CD4-positive, CD25-positive, alpha-beta regulatory T cell (primary cell): Measurements from ENCODE around the gene COQ8A. TPM values are rescaled to one million over a fixed set of nuclear protein-coding genes. Genes with fewer than 3 reads are reported as not detected.

ENCODE experiments used
- ATAC-seq, 2 donors: fragments of 150-1000 bp; cut with Tn5 transposase; one replicate each; pipeline ENCODE4 v1.10.0; 2021; ENCODE audit warnings: low read depth in 2 of 2, moderate number of reproducible peaks in 2 of 2, moderate library complexity in 1 of 2
- DNase-seq, 3 donors: peaks; one replicate each; pipeline versions ENCODE4 v3.0.0 to v3.0.0-alpha.2; 2012 to 2022; ENCODE audit warnings: mixed read lengths in 1 of 3
- H3K27ac ChIP-seq: one replicate; pipeline ENCODE4 v1.7.0; 2013; ENCODE audit warnings: mild to moderate bottlenecking, low read length; ENCODE audit not compliant: insufficient read depth, poor library complexity, severe bottlenecking
- H3K27me3 ChIP-seq: one replicate; pipeline ENCODE4 v1.7.0; 2013; ENCODE audit warnings: low read length; ENCODE audit not compliant: control insufficient read depth, insufficient read depth
- H3K36me3 ChIP-seq: one replicate; pipeline ENCODE4 v1.7.0; 2013; ENCODE audit warnings: mild to moderate bottlenecking, low read length, moderate library complexity; ENCODE audit not compliant: control insufficient read depth, insufficient read depth
- H3K4me1 ChIP-seq: 2 replicates; pipeline ENCODE4 v1.7.0; 2013; ENCODE audit warnings: mild to moderate bottlenecking, low read length; ENCODE audit not compliant: insufficient read depth, control insufficient read depth, poor library complexity, severe bottlenecking
- H3K4me3 ChIP-seq: one replicate; pipeline ENCODE4 v1.7.0; 2013; ENCODE audit warnings: low read depth, mild to moderate bottlenecking, low read length, moderate library complexity
- H3K9me3 ChIP-seq, 2 experiments: 1 replicate in 1 of 2; 2 replicates in 1 of 2; pipeline ENCODE4 v1.7.0; 2013; ENCODE audit warnings: low read length in 2 of 2, mild to moderate bottlenecking in 1 of 2, moderate library complexity in 1 of 2; ENCODE audit not compliant: control insufficient read depth in 2 of 2
- H3K27ac Mint-ChIP-seq, 3 donors: one replicate each; pipeline ENCODE4 v1.8.0; 2020 to 2022; ENCODE audit warnings: mild to moderate bottlenecking in 3 of 3, mixed read lengths in 3 of 3, moderate library complexity in 2 of 3
- H3K27me3 Mint-ChIP-seq: one replicate; pipeline ENCODE4 v1.8.0; 2022; ENCODE audit warnings: mild to moderate bottlenecking, mixed read lengths
- H3K36me3 Mint-ChIP-seq: one replicate; pipeline ENCODE4 v1.8.0; 2020; ENCODE audit warnings: mixed read lengths
- H3K4me1 Mint-ChIP-seq, 4 donors: one replicate each; pipeline ENCODE4 v1.8.0; 2020 to 2022; ENCODE audit warnings: mixed read lengths in 4 of 4, mild to moderate bottlenecking in 1 of 4
- H3K4me3 Mint-ChIP-seq, 4 donors: one replicate each; pipeline ENCODE4 v1.8.0; 2020 to 2022; ENCODE audit warnings: mild to moderate bottlenecking in 4 of 4, mixed read lengths in 4 of 4, moderate library complexity in 3 of 4
- H3K9me3 Mint-ChIP-seq, 7 donors: one replicate each; pipeline ENCODE4 v1.8.0; 2020 to 2022; ENCODE audit warnings: mixed read lengths in 7 of 7, mild to moderate bottlenecking in 3 of 7, moderate library complexity in 2 of 7
- polyA plus RNA-seq, 4 donors: library from polyadenylated mRNA; unstranded; fragments of 300-500 nt; fragmentation: Illumina TruSeq; gene quantifications; one replicate each; pipeline ENCODE4 v1.2.3, GENCODE V29; 2021
- total RNA-seq: library from RNA; stranded (reverse); gene quantifications from one replicate; pipeline ENCODE4 v1.2.3, GENCODE V29; 2022

Gene COQ8A
- total and polyA plus RNA-seq, 5 donors from 2014 or later: 44.1 to 60.1 (median 54.4) TPM

DNA sequence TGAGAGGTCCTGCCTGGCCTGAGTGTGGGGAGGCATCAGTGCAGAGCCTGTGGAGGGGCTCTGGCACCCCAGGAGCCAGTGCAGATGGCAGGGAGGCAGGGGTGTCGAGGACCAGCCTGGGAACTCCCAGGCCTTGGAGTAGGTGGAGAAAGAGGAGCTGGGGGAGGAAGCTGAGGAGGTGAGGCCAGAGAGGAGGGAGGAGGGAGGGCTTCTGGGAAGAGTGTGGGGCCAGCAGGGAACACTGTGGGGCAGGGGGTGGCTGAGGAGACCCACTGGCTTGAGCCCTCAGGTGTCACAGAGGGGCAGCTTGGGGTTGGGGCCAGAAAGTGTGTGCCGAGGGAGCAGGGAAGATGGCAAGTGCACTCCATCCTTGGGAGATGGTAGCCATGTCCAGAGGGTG is 3.8 kb downstream of the COQ8A start:
- no peak for ATAC-seq
- Mint-ChIP-seq H3K4me1 (peaks cover 20 to 91% (median 53%) of the 10 kb centered on the region in 4 donors), H3K9me3 (peaks cover 0 to 3% (median 0%) of the 10 kb centered on the region in 7 donors), H3K27me3 (peaks cover 4% of the 10 kb centered on the region), H3K4me3 (peak overlapping the region in 2 of 4 donors; percentile 38 to 83), H3K36me3 (peaks cover 28% of the 10 kb centered on the region), H3K27ac (peak overlapping the region; percentile 78 to 87 (median 82))
- no peaks in the 10 kb centered on the region for H3K9me3 ChIP-seq
- H3K4me3 ChIP-seq: no peak overlapping the region
- no peak for DNase-seq
- peaks cover 5% of the 10 kb centered on the region for H3K36me3 ChIP-seq
- no peaks in the 10 kb centered on the region for H3K27me3 ChIP-seq
- H3K27ac ChIP-seq: no peak overlapping the region
- H3K4me1 ChIP-seq: peaks cover 35% of the 10 kb centered on the region

DNA sequence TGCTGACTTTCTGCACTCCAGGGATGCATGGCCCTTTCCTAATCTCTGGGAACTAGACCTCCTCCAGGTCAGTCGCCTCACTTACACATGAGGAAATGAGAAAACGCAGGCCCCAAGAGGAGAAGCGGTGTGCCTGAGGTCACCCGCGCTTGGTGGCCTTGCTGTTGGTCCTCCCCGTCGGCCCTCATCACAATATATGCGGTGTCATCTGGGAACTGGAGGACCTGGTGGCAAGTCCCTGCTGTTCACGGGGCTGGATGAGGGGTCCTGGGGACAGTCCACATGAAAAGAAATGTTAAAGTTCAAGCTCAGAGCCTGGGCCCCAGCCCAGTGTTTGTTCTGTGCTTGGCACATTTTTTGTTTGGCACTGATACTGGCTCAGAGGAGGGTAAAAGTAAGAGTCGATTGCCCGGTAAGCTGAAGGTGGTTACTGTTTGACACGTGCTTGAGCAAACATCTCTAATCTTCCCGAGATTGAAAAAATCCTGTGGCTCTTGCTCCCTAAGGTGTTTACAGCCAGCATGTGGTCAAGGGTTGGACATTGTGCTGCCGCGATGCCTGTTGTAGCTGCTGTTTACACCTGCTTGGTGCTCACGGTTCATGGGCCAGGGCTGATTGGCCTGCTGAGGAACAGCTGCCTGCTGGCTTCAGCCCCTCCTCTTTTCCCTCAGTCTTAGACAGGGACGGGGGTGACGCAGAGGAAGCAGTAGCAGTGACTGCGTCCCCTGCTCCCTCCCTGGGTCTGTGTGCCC is 5.2 kb downstream of the COQ8A start:
- Mint-ChIP-seq H3K27me3 (no peaks in the 10 kb centered on the region), H3K36me3 (peaks cover 28% of the 10 kb centered on the region), H3K27ac (peak overlapping the region; percentile 32 to 82 (median 78)), H3K9me3 (peaks cover 0 to 2% (median 0%) of the 10 kb centered on the region in 7 donors), H3K4me3 (no peak overlapping the region), H3K4me1 (peaks cover 20 to 91% (median 57%) of the 10 kb centered on the region in 4 donors)
- Histone ChIP-seq H3K36me3 (peaks cover 5% of the 10 kb centered on the region), H3K27me3 (no peaks in the 10 kb centered on the region), H3K4me3 (no peak overlapping the region), H3K9me3 (no peaks in the 10 kb centered on the region), H3K4me1 (peaks cover 27% of the 10 kb centered on the region), H3K27ac (no peak overlapping the region)
- ATAC-seq (no peak), DNase-seq (no peak)

- H3K9me3 Mint-ChIP-seq: peaks cover 0 to 2% (median 0%) of the 10 kb centered on the region in 7 donors
- H3K27ac Mint-ChIP-seq: peak overlapping the region; percentile 32 to 78 (median 40)
- no peak overlapping the region for H3K27ac ChIP-seq
- H3K36me3 ChIP-seq: peaks cover 5% of the 10 kb centered on the region
- no peaks in the 10 kb centered on the region for H3K27me3 Mint-ChIP-seq
- peaks cover 28% of the 10 kb centered on the region for H3K36me3 Mint-ChIP-seq
- H3K4me3 Mint-ChIP-seq: peak overlapping the region in 1 of 4 donors; percentile 88
- H3K4me1 Mint-ChIP-seq: peaks cover 20 to 92% (median 59%) of the 10 kb centered on the region in 4 donors
- peaks cover 22% of the 10 kb centered on the region for H3K4me1 ChIP-seq
- H3K9me3 ChIP-seq: no peaks in the 10 kb centered on the region
- H3K4me3 ChIP-seq: no peak overlapping the region
- no peaks in the 10 kb centered on the region for H3K27me3 ChIP-seq
- ATAC-seq (no peak), DNase-seq (no peak)
These were observed 5.8 kb downstream of the COQ8A start for GRCh38 chr1:226945858-226946245.

DNA sequence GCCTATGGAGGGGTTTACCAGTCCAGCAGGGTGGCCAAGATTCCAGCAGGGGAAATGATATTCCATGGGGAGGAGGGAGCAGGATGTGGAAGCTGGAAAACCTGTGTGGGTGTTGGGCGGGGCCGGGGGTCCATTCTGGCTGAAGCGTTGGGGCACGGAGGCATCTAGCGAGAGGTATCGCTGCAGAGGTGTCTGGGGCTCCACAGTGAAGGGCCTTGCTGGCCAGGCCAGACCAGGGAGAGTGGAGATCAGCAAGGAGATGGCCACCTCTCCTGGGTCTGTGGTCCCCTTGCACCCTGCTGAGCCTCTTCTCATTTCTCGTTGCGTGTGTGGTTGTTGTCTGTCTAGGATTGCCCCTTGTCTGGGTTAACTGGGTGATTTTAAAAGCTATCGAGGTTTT is 6.2 kb downstream of the COQ8A start:
- Histone ChIP-seq H3K4me3 (no peak overlapping the region), H3K27me3 (no peaks in the 10 kb centered on the region), H3K4me1 (peaks cover 18% of the 10 kb centered on the region), H3K27ac (no peak overlapping the region), H3K9me3 (no peaks in the 10 kb centered on the region), H3K36me3 (peaks cover 5% of the 10 kb centered on the region)
- H3K4me1 Mint-ChIP-seq: peaks cover 20 to 92% (median 57%) of the 10 kb centered on the region in 4 donors
- no peaks in the 10 kb centered on the region for H3K27me3 Mint-ChIP-seq
- H3K27ac Mint-ChIP-seq: peak overlapping the region in 2 of 3 donors; percentile 44 to 78
- DNase-seq (no peak), ATAC-seq (no peak)
- peaks cover 28% of the 10 kb centered on the region for H3K36me3 Mint-ChIP-seq
- peaks cover 0 to 2% (median 0%) of the 10 kb centered on the region in 7 donors for H3K9me3 Mint-ChIP-seq
- H3K4me3 Mint-ChIP-seq: peak overlapping the region in 1 of 4 donors; percentile 88

DNA sequence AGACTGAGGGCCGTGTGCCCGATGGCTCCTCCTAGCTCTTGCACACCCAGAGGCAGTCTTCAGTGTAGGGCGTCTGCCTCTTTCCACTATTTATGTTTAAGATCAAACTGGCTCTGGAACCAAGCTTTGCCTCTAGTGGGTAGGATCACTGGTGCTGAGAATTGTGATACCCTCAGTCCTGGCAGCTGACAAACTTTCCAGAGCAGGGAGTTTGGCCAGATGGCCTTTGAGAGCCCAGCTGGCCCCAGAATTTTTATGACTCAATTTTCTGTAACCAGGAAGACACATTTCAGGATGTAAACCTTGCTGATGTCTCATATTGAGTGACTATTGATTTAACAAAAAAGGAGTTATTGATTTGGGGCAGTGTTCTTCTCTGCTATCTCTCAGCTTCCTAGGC is 6.7 kb downstream of the COQ8A start:
- no peak for ATAC-seq

DNA sequence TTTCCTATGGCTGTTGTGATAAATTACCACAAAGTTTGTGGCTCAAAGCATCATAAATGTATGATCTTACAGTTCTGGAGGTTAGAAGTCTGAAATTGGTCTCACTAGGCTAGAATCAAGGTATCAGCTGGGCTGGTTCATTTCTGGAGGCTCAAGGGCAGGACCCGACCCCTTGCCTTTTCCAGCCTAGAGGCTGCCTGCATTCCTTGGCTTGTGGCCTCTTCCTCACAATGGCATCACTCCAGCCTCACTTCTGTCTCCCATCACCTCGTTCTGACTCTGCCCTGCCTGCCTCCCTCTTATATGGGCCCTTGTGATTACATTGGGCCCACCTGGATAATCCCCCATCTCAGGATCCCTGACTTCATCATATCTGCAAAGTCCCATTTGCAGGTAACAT is 8.0 kb downstream of the COQ8A start:
- H3K4me1 Mint-ChIP-seq: peaks cover 25 to 83% (median 45%) of the 10 kb centered on the region in 4 donors
- H3K36me3 Mint-ChIP-seq: peaks cover 24% of the 10 kb centered on the region
- peak overlapping the region in 1 of 3 donors; percentile 65 for H3K27ac Mint-ChIP-seq
- Histone ChIP-seq H3K27ac (no peak overlapping the region), H3K4me1 (peaks cover 3% of the 10 kb centered on the region), H3K9me3 (no peaks in the 10 kb centered on the region), H3K27me3 (no peaks in the 10 kb centered on the region), H3K36me3 (peaks cover 5% of the 10 kb centered on the region), H3K4me3 (no peak overlapping the region)
- no peak overlapping the region for H3K4me3 Mint-ChIP-seq
- no peaks in the 10 kb centered on the region for H3K27me3 Mint-ChIP-seq
- no peak for ATAC-seq
- H3K9me3 Mint-ChIP-seq: peaks cover 0 to 2% (median 0%) of the 10 kb centered on the region in 7 donors
- no peak for DNase-seq

More for the DNA sequence above, 6.7 kb downstream of the COQ8A start:
- peak overlapping the region in 1 of 4 donors; percentile 88 for H3K4me3 Mint-ChIP-seq
- peaks cover 5% of the 10 kb centered on the region for H3K36me3 ChIP-seq
- no peak overlapping the region for H3K27ac ChIP-seq
- H3K9me3 Mint-ChIP-seq: peaks cover 0 to 2% (median 0%) of the 10 kb centered on the region in 7 donors
- peaks cover 12% of the 10 kb centered on the region for H3K4me1 ChIP-seq
- no peaks in the 10 kb centered on the region for H3K9me3 ChIP-seq
- peak overlapping the region in 2 of 3 donors; percentile 7 to 78 for H3K27ac Mint-ChIP-seq
- no peak for DNase-seq
- H3K36me3 Mint-ChIP-seq: peaks cover 28% of the 10 kb centered on the region
- H3K27me3 Mint-ChIP-seq: no peaks in the 10 kb centered on the region
- no peaks in the 10 kb centered on the region for H3K27me3 ChIP-seq
- H3K4me3 ChIP-seq: no peak overlapping the region
- H3K4me1 Mint-ChIP-seq: peaks cover 25 to 91% (median 55%) of the 10 kb centered on the region in 4 donors

DNA sequence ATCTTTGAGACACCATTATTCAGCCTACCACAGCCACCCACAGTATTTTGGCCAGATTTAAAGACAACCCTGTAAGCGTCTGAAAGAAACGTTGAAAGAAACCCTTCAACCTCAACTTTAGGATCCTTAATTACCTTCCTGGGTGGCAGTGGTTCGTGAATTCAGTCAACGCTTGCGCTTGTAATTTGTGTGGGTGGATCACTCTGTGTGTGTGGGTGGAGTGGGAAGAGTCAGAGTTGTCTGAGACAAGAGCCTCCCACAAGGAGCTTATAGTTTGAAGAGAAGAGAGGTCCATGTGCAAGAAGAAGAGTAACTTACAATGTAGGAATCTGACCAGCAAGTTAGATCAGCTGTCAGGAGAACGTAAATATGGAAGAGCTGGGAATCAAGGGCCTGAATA is 8.4 kb downstream of the COQ8A start:
- H3K9me3 Mint-ChIP-seq: peaks cover 0 to 2% (median 0%) of the 10 kb centered on the region in 7 donors
- H3K9me3 ChIP-seq: no peaks in the 10 kb centered on the region
- no peak overlapping the region for H3K27ac ChIP-seq
- H3K27me3 Mint-ChIP-seq: no peaks in the 10 kb centered on the region
- H3K4me1 ChIP-seq: no peaks in the 10 kb centered on the region
- no peak overlapping the region for H3K4me3 ChIP-seq
- H3K27ac Mint-ChIP-seq: no peak overlapping the region
- peaks cover 24% of the 10 kb centered on the region for H3K36me3 Mint-ChIP-seq
- no peak for ATAC-seq
- peaks cover 25 to 83% (median 42%) of the 10 kb centered on the region in 4 donors for H3K4me1 Mint-ChIP-seq
- peaks cover 5% of the 10 kb centered on the region for H3K36me3 ChIP-seq
- H3K4me3 Mint-ChIP-seq: peak overlapping the region in 1 of 4 donors; percentile 23
- DNase-seq: no peak
- H3K27me3 ChIP-seq: no peaks in the 10 kb centered on the region
